HuH-7.5 (cell line): Measurements from ENCODE around the gene HPD.
"Not testable (repeated sequence)": the region's sequence is repeated elsewhere in the genome, so short reads cannot be mapped to it uniquely, and the experiment has no call there.

Source experiments
- DNase-seq: peaks from one replicate; pipeline ENCODE4 v3.0.0; 2011; ENCODE audit warnings: low spot score

HPD gene

DNA sequence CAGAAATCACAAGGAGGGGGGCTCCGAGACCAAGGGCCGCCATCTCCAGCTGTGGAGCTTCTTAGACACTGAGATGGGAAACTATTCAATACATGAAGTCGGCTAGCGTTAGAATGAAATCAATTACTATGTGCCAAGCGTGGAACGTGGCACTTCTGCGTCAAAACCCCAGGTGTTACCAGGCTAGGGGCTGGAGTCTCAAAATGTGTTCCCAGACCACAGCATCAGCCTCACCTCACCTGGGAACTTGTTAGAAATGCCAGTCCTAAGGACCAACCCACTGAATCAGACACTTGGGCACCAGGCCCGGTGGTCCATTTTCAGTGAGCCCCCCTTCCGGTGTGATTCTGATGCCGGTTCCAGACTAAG, 59.9 kb downstream of the HPD start:
- DNase-seq: no peak

DNA sequence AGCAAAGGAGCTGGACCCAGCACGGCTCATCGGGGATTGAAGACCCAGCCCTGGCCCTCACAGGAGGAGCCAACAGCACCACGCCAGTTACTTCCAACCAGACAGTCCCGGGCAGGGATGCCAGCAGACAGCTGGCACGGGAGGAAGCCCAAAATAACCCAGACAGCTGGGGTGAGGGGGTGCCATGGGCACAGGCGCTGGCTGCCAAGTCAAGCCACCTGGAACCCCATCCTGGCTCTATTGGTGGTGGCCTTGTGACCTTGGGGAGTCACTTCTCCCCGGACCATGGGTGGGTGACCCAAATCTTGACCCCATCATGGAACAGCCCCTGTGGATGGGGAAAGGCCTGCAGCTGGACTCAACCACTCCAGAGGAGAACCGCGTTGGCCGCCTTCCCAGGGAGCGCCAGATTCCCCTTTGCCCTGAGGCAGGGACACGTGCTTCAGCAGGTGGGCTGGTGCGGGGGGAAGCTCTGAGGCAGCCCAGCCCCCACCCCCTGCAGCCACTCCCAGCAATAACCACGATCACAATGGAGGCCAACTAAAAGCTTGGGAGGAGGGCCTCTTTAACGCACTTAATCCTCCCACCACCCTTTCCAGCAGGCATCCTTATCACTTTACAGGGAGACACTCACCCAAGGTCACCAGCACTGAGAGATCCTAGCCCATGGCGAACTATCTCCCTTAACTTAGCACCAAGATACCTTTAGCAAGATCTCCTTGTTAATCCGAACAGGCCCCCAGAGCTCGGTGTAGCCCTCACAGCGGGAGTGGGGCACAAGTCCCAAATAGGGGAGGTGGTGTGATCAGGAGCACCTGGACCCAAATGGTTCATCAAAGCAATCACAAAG, 60.5 kb downstream of the HPD start:
- no peak for DNase-seq

DNA sequence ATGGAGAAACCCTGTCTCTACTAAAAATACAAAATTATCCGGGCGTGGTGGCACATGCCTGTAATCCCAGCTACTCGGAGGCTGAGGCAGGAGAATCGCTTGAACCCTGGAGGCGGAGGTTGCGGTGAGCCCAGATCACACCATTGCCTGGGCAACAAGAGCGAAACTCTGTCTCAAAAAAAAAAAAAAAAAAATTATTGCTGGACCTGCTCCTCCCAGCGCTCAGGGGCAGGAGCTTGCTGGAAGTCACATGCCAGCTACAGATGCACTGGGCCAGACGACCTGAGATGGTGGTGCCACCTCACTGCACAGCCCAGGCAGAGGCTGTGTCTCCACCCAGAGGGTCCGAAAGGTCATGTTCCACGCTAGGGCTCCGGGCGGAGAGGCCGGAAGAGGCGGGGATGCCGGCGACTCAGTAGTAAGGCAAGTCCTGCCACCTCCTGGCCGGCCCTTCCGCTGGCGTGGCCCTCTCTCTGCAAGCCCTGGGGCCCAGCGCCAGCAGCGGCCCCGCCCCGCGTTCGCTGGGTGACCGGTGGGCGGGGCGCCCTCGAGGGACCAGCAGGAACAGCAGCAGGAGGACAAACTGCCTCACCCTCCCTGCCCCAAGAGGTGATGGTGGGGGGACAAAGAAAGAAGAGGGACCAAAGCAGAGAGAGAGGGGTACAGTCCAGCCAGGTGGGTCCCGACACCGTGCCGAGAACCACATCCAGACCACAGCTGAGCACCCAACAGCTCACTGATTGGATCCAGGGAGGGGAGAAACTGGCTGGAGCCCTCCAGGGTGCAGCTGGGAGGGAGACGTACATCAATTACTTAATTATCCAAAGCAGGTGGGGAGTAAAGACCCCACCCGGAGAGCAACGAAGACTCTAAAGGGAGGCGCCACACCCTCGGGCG, 61.6 kb downstream of the HPD start:
- peak; percentile 97 for DNase-seq

DNA sequence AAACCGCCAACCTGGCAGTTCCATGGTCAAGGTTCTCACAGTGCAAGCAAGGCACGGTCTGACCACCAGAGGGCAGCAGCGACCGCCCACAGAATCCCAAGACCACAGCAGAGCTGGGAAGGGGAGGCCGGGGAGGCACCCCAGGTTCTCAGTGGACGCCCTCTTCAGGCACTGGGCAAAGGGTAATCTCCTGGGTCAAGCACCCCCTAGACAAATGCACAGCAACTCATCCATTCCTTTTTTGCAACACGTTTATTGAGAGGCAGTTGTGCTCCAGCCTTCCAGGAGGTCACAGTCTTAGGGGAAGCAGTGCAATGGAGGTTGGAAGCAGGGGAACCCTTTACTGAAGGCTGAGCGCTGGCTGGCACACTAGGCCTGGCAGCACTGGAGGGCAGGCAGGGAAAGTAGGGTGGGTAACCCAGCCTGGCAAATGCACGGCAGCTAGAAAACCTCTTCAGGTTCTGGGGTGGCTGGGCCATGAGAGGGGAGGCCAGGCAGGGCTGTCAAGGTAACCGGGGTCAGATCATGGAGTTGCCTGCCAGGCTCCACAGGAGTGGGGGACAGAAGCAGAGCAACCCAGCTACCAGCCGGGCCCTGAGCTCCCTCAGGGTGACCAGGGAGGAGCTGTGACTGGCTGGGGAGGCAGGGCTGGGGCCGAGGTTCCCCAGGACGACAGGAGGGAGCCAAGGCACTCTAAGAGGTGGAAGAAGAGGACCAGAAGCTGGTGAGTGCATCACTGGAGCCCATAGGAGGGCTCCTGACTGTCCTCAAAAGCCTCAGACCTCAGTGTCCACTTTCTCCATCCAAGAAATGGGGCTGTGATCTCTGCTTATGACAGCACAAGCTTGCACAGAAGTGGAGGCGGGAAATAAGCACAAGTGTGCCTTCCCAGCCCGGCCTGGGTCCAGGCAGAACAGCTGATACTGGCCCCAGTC, 63.4 kb downstream of the HPD start:
- DNase-seq: peak; percentile 78

GRCh38 chr12:121794534-121795033, 64.1 kb downstream of the HPD start:
- DNase-seq: no peak

DNA sequence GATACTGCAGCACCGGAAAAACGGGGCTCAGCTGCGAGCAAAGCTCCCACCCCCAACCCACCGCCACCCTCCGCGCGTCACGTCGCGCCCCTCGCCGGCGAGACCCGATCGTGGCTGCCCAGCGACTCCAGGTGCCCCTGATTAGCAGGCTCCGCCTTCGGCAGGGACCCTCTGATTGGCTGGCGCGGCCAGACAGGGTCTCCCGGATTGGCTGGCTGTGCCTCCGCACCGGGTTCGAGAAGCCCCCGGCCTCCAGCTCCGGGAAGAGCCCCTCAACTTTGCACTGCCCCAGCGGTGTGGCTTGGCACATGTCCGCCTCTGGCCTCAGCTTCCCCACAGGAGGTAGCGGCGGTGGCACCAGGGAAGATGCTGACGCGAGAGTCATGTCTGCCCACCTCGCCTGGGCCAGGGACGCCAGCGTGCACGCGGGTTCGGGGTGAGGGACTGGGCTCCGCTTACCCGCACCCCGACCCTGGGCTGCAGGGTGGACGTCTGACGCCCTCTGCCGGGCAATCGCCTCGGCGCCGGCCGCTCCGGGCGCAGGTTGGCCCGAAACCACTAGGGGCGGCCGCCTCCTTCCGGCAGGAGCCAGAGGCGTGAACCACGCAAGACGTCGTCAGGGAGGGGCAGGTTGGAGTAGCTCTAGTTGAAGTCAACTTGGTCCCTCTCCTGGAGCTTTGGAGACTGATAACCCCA, 64.7 kb downstream of the HPD start:
- DNase-seq: peak; percentile 83

DNA sequence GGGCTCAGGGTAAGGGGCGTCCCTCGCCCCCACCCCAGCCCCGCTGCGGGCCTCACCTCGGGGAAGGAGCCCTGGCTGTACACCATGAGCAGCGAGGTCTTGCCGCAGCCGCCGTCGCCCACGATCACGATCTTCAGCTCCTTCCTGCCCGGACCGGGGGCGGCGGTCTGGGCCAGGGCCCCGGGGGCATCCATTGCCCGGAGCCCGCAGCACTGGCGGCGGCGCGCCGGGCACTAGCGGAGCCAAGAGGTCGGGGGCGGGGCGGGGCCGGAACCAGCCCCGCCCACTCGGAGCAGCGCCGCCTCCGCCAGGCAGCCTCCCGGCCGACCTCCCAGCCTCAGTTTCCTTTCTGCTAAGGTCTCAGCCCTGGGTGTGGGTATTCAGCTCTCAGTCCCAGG, 65.2 kb downstream of the HPD start, which contains the start of gene RHOF:
Gene RHOF (minus strand): TSS at position 249 of the 398 bp plus-strand sequence. CDS start 55 bp downstream, at position 194.
- DNase-seq: no peak

DNA sequence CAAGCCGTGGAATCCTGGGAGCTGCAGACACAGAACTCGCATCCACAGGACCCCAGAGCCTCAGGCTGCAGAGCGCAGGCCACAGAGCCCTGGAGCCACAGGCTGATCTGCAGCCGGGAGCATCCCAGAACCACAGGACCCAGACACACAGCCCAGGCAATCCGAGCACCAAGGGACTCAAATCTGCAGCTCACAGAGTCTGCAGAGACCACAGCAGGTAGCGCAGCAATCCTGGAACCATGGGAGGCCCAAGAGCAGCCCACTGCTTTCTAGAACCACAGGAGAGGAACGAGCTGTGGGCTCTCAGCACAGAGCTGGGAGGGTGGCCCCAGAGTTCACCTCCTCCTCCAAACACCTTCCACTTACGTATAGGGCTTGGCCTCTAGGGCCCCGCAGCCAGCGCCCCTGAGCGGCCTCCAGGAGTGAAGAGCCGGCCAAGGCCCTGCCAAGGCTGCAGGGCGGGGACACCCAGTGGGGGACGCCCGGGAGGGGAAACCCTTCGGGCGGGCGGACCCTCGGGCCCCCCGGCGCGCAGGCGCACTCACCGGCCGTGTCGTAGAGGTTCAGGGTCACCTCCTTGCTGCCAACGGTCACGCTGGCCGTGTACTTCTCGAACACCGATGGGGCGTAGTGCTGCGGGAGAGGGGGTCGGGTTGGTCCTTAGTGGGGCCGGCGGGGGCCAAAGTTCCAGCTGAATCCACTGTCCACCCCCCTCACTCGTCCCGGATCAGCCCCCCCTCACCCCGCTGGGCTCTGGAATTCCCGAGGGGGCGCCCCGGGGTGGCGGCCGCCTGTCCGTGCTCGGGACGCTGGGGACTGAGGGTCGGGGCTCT, 65.8 kb downstream of the HPD start:
- no peak for DNase-seq

DNA sequence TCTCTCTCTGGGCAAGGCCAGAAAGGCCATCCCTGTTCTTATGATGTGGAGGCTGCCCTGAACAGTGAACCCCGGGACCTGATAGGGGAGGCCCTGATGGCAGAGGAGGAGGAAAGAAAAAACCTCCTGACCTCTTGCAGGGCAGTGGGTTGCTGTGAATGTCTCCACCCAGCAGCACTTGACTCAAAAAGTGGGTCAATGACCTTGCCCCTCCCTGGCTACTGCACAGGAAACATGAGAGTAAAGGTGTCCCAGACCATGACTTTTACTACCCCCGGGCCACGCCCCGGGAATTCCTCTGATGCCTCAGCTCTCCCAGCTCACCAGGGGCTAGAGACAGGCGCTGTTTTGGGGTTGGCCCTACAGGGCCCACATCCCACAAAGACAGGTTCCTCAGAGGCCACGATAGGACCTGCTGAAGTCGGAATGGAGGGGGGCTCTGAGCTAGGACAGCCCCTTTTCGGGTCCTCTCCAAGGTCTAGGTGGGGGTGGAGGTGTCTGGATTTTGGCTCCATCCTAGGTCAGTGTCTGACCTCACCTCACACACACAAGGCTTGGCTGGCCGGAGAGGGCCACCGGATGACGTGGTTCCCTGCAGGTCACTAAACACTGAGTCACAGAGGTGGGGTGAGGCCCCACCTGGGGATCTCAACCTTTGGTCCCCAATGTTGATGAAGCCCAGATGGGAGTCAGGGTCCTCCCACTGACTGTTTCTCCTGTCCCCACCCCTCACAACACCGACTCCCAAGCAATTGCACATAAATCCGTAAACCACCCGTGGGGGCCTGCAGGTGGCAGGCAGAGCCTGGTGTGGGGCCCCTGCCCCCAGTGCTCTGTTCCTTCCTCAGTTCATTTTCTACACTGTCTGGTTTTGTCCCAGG, 66.7 kb downstream of the HPD start:
- DNase-seq: no peak

- not testable (repeated sequence) for DNase-seq
These were observed 67.9 kb downstream of the HPD start for GRCh38 chr12:121790785-121791184.

- DNase-seq: no peak
These were observed 68.6 kb downstream of the HPD start for GRCh38 chr12:121789800-121790728.
